Measurements from ENCODE around the gene XRCC1.
A peak's percentile ranks its signal among the peaks of the same experiment; 100 is the strongest.

XRCC1 gene

GRCh38 chr19:43572171-43572588 lies 3.1 kb downstream of the XRCC1 start (continued):
- TF ChIP-seq TSHZ1 (tag by site-specific recombination; IDR thresholded peaks at IDR 0.05; ENCODE audit: borderline replicate concordance) (peak; percentile 93), OVOL3 (tag by site-specific recombination; IDR thresholded peaks at IDR 0.05) (peak; percentile 92; the same call in 1 of the 2 replicates), KLF8 (tag by site-specific recombination; IDR thresholded peaks at IDR 0.05) (peak; percentile 94), ZNF580 (tag by site-specific recombination; IDR thresholded peaks at IDR 0.05) (no peak), KLF9 (tag by site-specific recombination; IDR thresholded peaks at IDR 0.05; ENCODE audit: low read depth) (no peak), MZF1 (tag by site-specific recombination; IDR thresholded peaks at IDR 0.05; ENCODE audit: borderline replicate concordance) (peak; percentile 82; the same call in 1 of the 2 replicates), PRDM4 (tag by site-specific recombination; IDR thresholded peaks at IDR 0.05) (peak; percentile 68), ZNF184 (tag by site-specific recombination; IDR thresholded peaks at IDR 0.05) (peak; percentile 82), ZNF26 (tag by site-specific recombination; IDR thresholded peaks at IDR 0.05) (no peak), KLF17 (tag by site-specific recombination; IDR thresholded peaks at IDR 0.05) (peak; percentile 100), ZBTB8A (tag by site-specific recombination; IDR thresholded peaks at IDR 0.05) (no peak), ZFHX2 (tag by site-specific recombination; conservative IDR thresholded peaks at IDR 0.05) (peak; percentile 95), ZSCAN16 (tag by site-specific recombination; IDR thresholded peaks at IDR 0.05) (peak; percentile 100), ZSCAN30 (tag by site-specific recombination; IDR thresholded peaks at IDR 0.05) (peak; percentile 59; the same call in 1 of the 2 replicates), REPIN1 (tag by site-specific recombination; IDR thresholded peaks at IDR 0.05; ENCODE audit: low read depth) (no peak), WT1 (tag by site-specific recombination; IDR thresholded peaks at IDR 0.05) (peak; percentile 98), ZNF391 (tag by site-specific recombination; IDR thresholded peaks at IDR 0.05; ENCODE audit: borderline replicate concordance, low read depth) (0 out of 2 replicates have a peak, but pooled peaks have one; percentile 67), ZNF354C (tag by site-specific recombination; IDR thresholded peaks at IDR 0.05; ENCODE audit: borderline replicate concordance, low read depth) (no peak), ZNF560 (tag by site-specific recombination; IDR thresholded peaks at IDR 0.05; ENCODE audit: borderline replicate concordance) (no peak), KLF1 (tag by site-specific recombination; IDR thresholded peaks at IDR 0.05) (peak; percentile 100), PRDM6 (tag by site-specific recombination; IDR thresholded peaks at IDR 0.05) (peak; percentile 99), ZNF660 (tag by site-specific recombination; IDR thresholded peaks at IDR 0.05) (0 out of 2 replicates have a peak, but pooled peaks have one; percentile 57), EGR2 (tag by site-specific recombination; IDR thresholded peaks at IDR 0.05; ENCODE audit: low read depth) (peak; percentile 95), ZNF394 (tag by site-specific recombination; IDR thresholded peaks at IDR 0.05; ENCODE audit: borderline replicate concordance) (peak; percentile 48), ZNF629 (tag by site-specific recombination; IDR thresholded peaks at IDR 0.05) (peak; percentile 97), ZBTB44 (tag by site-specific recombination; IDR thresholded peaks at IDR 0.05) (peak; percentile 49), SCRT1 (tag by site-specific recombination; IDR thresholded peaks at IDR 0.05; ENCODE audit: borderline replicate concordance) (peak; percentile 90), ZNF623 (tag by site-specific recombination; IDR thresholded peaks at IDR 0.05) (0 out of 2 replicates have a peak, but pooled peaks have one; percentile 1)

Measured in HEK293 (cell line).